ENCODE results near the gene HSPA4. TPM values are rescaled to one million over a fixed set of nuclear protein-coding genes. Genes with fewer than 3 reads are reported as not detected.

Gene HSPA4
- total and polyA plus RNA-seq, 4 donors: 33.0 to 102 (median 62.5) TPM

DNA sequence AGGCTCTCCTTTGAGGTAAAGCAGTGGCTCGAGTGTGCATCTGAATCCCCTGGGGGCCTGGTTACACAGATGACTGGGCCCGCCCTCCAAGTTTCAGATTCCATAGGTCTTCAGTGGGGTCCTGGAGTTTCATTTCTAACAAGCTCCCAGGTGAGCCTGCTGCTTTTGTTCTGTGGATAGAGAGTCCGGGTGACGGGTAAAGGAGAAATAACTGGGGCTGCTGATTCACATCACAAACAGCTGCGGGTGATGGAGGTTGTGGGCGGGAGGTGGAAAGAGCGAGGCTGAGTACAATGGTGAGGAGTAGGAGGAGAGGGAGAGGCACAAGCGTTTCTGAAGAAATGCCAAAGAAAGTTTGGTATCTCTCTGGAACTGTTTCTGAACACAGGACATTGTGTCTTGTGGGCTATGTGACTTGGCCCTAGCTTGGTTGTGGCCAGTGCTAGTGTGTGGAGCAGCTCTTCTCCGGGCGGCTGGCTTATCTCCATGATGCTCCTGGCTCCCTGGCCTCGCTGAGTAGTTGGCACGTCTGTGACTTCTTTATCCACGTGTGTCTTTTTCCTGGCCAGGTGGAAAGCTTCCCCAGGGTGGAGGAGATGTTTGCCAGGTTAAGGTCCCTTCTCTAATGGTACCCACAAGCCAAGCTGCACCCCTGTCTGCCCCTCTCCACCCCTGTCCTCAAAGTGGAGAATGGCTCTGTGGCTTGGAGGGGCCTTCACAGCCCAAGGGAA is 61.7 kb downstream of the HSPA4 start:
- no peak for DNase-seq
- H3K4me3 ChIP-seq: no peak overlapping the region
- H3K4me1 ChIP-seq (ENCODE audit: control insufficient read depth in 5 of 5, insufficient read depth in 5 of 5, low read length in 5 of 5): no peaks in the 10 kb centered on the region
- H3K27ac ChIP-seq (ENCODE audit: low read depth in 1 of 2, low read length in 1 of 2): no peak overlapping the region
- TF ChIP-seq, protein P1, sequence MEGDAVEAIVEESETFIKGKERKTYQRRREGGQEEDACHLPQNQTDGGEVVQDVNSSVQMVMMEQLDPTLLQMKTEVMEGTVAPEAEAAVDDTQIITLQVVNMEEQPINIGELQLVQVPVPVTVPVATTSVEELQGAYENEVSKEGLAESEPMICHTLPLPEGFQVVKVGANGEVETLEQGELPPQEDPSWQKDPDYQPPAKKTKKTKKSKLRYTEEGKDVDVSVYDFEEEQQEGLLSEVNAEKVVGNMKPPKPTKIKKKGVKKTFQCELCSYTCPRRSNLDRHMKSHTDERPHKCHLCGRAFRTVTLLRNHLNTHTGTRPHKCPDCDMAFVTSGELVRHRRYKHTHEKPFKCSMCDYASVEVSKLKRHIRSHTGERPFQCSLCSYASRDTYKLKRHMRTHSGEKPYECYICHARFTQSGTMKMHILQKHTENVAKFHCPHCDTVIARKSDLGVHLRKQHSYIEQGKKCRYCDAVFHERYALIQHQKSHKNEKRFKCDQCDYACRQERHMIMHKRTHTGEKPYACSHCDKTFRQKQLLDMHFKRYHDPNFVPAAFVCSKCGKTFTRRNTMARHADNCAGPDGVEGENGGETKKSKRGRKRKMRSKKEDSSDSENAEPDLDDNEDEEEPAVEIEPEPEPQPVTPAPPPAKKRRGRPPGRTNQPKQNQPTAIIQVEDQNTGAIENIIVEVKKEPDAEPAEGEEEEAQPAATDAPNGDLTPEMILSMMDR (IDR thresholded peaks at IDR 0.05; ENCODE audit: control extremely low read depth, extremely low read depth): no peak
- H3K9ac ChIP-seq (ENCODE audit: insufficient read depth in 1 of 2, low read length in 2 of 2): no peak overlapping the region
- no peaks in the 10 kb centered on the region for H3K27me3 ChIP-seq (ENCODE audit: control insufficient read depth in 3 of 3, insufficient read depth in 3 of 3, low read length in 2 of 3)
- ATAC-seq (ENCODE audit: insufficient read depth, low FRiP score): no peak
- no peaks in the 10 kb centered on the region for H3K36me3 ChIP-seq (ENCODE audit: control insufficient read depth in 4 of 4, insufficient read depth in 4 of 4, low read length in 4 of 4)
- WGBS, 2 donors: 81 to 90% methylated on average over 13 of the region's 13 CpGs
- H3K9me3 ChIP-seq (ENCODE audit: control insufficient read depth in 4 of 4, insufficient read depth in 3 of 4, low read length in 3 of 4): no peaks in the 10 kb centered on the region

DNA sequence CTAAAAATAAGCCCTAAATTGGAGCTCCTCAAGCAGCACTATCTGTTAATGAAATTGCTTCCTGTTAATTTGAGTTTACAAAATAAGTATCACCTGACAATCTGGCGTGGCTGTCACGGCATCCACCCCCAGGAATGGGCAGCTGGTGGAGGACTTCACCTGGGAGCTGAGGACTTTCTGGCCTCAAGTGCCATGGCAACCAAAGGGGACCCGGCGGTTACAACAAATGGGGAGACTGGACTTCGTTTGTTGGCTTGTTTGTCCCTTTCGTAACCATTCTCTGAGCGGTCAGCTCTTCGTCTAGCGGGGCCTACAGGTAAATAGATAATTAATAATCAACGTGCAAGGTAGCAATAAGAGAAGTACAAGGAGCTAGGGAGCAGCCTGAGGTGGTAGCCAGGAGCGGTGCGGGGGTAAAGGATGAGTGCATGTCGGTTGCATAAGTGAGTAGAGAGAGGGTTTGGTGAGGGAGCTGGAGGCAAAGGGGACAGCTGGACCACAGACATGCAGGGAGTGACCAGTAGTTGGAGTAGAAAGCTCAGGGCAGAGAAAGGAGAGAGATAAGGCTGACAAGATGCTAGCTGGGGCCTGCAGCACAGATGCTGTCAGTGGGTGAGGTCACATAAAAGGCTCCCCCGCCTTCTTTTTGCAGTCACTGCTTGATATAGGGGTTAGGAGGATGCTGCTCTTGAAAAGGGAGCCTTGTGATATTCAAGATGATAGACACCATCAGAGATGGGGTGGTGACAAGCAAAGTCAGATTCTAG is 62.5 kb downstream of the HSPA4 start:
- no peak overlapping the region for H3K27ac ChIP-seq (ENCODE audit: low read depth in 1 of 2, low read length in 1 of 2)
- no peaks in the 10 kb centered on the region for H3K27me3 ChIP-seq (ENCODE audit: control insufficient read depth in 3 of 3, insufficient read depth in 3 of 3, low read length in 2 of 3)
- no peaks in the 10 kb centered on the region for H3K9me3 ChIP-seq (ENCODE audit: control insufficient read depth in 4 of 4, insufficient read depth in 3 of 4, low read length in 3 of 4)
- no peak overlapping the region for H3K4me3 ChIP-seq
- no peaks in the 10 kb centered on the region for H3K36me3 ChIP-seq (ENCODE audit: control insufficient read depth in 4 of 4, insufficient read depth in 4 of 4, low read length in 4 of 4)
- H3K9ac ChIP-seq (ENCODE audit: insufficient read depth in 1 of 2, low read length in 2 of 2): no peak overlapping the region
- no peaks in the 10 kb centered on the region for H3K4me1 ChIP-seq (ENCODE audit: control insufficient read depth in 5 of 5, insufficient read depth in 5 of 5, low read length in 5 of 5)
- TF ChIP-seq, protein P1 (IDR thresholded peaks at IDR 0.05; ENCODE audit: control extremely low read depth, extremely low read depth): no peak
- ATAC-seq (ENCODE audit: insufficient read depth, low FRiP score) (no peak), DNase-seq (no peak)
- WGBS, 2 donors: 85 to 92% methylated on average over 14 of the region's 14 CpGs

DNA sequence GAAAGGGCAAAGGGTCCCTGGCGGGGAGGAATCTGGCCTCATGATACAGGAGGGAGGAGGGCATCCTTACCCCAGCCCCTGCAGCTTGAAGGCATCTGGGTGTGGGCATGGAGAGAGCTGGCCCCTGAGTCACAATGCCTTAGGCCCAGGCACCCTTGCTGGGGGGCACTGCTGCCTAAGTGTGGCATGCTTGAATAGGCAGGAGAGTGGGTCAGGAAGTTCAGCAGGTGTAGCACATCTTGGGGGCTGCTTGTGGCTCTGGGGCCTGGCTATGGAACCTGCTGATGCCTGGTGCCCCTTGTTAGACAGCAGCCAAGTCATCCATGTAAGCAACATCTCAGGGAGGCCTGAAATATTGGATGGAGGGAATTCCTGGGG is 63.1 kb downstream of the HSPA4 start:
- no peak overlapping the region for H3K4me3 ChIP-seq
- WGBS, 2 donors: 97 to 100% methylated on average over 1 of the region's 1 CpG
- no peaks in the 10 kb centered on the region for H3K9me3 ChIP-seq (ENCODE audit: control insufficient read depth in 4 of 4, insufficient read depth in 3 of 4, low read length in 3 of 4)
- H3K4me1 ChIP-seq (ENCODE audit: control insufficient read depth in 5 of 5, insufficient read depth in 5 of 5, low read length in 5 of 5): no peaks in the 10 kb centered on the region
- TF ChIP-seq, protein P1 (IDR thresholded peaks at IDR 0.05; ENCODE audit: control extremely low read depth, extremely low read depth): no peak
- no peaks in the 10 kb centered on the region for H3K36me3 ChIP-seq (ENCODE audit: control insufficient read depth in 4 of 4, insufficient read depth in 4 of 4, low read length in 4 of 4)
- H3K27ac ChIP-seq (ENCODE audit: low read depth in 1 of 2, low read length in 1 of 2): no peak overlapping the region
- H3K9ac ChIP-seq (ENCODE audit: insufficient read depth in 1 of 2, low read length in 2 of 2): no peak overlapping the region
- DNase-seq (no peak), ATAC-seq (ENCODE audit: insufficient read depth, low FRiP score) (no peak)
- H3K27me3 ChIP-seq (ENCODE audit: control insufficient read depth in 3 of 3, insufficient read depth in 3 of 3, low read length in 2 of 3): no peaks in the 10 kb centered on the region

Data from lung (tissue), 12 donors.